Activated naive CD4-positive, alpha-beta T cell treated with Interleukin-2 at 50 U/mL for 16 hours (primary cell): ENCODE data around the gene CALM1.
A peak's percentile ranks its signal among the peaks of the same experiment; 100 is the strongest.

Experiments used
- DNase-seq: peaks from one replicate; pipeline ENCODE4 v3.0.0-alpha.2; 2020

The CALM1 gene

DNA sequence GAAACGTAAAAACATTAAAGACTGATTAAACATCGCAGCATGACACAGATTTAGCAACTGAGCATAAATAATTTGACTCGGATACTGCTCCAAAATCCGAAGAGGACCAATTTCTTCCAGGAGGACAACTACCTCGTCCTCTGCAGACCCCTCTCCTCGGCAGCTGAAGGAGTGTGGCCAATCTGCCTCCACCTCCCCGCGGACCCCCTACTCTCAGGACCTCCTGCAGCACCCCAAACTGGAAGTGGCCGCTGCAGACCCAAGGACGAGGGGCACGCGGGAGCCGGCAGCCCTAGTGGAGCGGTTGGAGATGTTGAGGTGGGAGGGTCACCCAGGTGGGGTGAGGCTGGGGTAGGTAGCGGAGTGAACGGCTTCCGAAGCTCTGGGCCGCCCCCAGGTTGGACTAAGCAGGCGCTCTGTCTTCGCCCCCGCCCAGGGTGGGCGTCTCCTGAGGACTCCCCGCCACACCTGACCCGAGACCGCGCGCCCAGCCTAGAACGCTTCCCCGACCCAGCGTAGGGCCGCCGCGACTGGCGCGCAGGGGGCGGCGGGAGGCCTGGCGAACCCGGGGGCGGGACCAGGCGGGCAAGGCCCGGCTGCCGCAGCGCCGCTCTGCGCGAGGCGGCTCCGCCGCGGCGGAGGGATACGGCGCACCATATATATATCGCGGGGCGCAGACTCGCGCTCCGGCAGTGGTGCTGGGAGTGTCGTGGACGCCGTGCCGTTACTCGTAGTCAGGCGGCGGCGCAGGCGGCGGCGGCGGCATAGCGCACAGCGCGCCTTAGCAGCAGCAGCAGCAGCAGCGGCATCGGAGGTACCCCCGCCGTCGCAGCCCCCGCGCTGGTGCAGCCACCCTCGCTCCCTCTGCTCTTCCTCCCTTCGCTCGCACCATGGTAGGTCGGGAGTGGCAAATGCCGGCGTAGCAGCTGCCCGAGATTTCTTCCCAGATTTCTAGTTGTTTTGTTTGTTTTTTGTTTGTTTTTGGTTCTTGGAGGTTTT is at the start of gene CALM1:
Gene CALM1 (plus strand): TSS at position 689 of the 999 bp plus-strand sequence. CDS start 202 bp downstream, at position 891.
- peak; percentile 97 for DNase-seq

- DNase-seq: no peak
Observed at GRCh38 chr14:90348270-90348669, 48.6 kb upstream of the CALM1 start.

- no peak for DNase-seq
Observed at GRCh38 chr14:90349739-90350138, 47.1 kb upstream of the CALM1 start.

GRCh38 chr14:90354551-90355298 is 42.1 kb upstream of the CALM1 start:
- DNase-seq: no peak

DNA sequence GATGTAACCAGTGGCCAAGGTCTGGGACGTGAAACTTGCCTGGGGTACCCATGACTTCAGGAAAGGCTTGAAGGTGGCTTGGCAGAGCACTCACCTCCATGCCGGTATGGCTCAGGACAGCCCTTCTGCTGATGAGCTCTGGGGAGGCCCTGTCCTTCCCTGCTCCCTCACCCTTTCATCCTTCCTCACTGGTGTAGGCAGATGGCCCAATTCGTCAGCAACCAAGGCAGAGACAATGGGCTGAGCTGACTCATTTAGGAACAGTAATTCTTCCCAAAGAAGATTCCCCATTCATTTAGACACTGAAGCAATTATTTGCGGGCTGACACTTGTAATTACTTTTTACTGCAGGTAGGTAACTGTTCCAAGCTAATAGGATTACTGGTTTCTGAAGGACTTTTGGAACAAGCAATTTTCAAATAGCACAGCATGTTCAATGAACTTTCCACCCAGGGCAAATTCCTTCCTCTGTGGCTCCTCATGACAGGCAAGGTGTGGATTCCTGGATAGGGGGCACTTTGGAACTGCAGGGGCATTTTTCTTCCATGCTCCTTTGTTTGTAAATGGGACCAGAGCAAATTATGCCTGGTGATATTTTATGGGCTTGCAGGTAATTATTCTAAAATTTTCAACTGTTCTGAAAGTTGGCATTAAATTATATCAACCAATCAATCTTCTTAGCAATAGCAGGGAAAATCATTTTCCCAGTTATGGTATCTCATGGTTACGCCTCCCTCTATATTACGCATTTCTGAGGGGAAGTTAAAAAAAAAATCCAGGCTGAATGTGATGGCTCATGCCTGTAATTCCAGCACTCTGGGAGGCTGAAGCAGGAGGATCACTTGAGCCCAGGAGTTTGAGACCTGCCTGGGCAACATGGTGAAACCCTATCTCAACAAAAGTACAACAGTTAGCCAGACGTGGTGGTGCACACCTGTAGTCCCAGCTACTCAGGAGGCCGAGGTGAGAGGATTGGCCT is 41.0 kb upstream of the CALM1 start:
- no peak for DNase-seq

- DNase-seq: no peak
Observed at GRCh38 chr14:90356925-90357324, 39.9 kb upstream of the CALM1 start.

- DNase-seq: no peak
Observed at GRCh38 chr14:90358359-90358758, 38.5 kb upstream of the CALM1 start.

GRCh38 chr14:90361865-90362557 is 34.8 kb upstream of the CALM1 start:
- no peak for DNase-seq

DNA sequence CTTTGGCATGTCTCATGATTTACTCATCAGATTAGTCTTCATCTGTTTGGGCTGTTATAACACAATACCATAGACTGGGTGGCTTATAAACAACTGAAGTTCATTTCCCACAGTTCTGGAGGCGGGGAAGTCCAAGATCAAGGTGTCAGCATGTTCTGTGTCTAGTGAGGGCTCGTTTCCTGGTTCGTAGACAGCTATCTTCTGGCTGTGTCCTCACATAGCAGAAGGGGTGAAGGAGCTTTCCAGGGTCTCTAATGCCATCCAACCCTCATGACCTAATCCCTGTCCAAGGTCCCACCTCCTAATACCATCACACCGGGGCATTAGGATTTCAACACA is 34.3 kb upstream of the CALM1 start:
- DNase-seq: no peak

GRCh38 chr14:90368946-90369721 is 27.7 kb upstream of the CALM1 start:
- no peak for DNase-seq

- DNase-seq: no peak
Observed at GRCh38 chr14:90373887-90374286, 22.9 kb upstream of the CALM1 start.

DNA sequence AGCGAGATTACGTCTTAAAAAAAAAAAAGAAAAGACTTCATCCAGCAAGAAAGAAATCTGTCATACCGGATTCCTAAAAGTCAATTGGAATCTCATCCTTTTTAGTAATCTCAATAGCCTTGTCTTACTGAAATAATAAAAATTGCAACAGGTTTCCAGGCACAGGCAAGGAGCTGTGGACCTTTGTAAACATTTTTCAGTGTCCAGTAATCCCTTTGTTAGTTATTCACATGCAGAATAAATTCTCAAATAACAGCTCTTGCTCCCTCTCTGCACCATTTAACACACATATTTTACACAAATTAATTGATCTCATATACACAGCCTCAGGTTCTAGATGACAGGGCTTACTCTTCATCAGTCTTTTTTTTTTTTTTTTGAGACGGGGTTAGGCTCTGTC is 22.0 kb upstream of the CALM1 start:
- DNase-seq: no peak

DNA sequence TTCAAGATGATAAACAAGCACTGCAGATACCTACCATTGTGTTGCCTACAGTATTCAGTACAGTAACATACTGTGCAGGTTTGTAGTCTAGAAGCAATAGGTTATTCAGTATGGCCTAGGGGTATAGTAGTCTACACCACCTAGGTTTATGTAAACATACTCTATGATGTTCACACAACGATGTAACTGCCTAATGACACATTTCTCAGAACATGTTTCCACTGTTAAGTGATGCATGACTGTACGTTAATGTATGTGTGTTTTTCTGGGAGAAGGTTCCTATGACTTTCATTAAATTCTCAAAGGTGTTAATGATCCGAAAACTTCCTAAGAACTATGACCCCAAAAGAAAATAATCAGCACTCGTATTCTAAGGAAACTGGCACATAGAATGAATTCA is 20.9 kb upstream of the CALM1 start:
- DNase-seq: no peak

DNA sequence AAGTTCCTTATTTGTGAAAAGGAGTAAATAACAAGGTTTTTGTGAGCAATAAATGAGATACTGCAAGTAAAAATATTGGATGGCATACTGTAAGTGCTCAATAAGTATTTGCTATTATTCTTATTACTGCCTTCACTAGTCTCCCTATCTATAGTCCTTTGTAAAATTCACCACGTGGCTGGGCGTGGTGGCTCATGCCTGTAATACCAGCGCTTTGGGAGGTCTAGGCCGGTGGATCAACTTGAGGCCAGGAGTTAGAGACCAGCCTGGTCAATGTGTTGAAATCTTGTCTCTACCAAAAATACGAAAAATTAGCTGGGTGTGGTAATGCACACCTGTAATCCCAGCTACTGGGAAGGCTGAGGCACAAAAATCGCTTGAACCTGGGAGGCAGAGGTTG is 18.6 kb upstream of the CALM1 start:
- DNase-seq: no peak

- no peak for DNase-seq
Observed at GRCh38 chr14:90379106-90379505, 17.7 kb upstream of the CALM1 start.

DNA sequence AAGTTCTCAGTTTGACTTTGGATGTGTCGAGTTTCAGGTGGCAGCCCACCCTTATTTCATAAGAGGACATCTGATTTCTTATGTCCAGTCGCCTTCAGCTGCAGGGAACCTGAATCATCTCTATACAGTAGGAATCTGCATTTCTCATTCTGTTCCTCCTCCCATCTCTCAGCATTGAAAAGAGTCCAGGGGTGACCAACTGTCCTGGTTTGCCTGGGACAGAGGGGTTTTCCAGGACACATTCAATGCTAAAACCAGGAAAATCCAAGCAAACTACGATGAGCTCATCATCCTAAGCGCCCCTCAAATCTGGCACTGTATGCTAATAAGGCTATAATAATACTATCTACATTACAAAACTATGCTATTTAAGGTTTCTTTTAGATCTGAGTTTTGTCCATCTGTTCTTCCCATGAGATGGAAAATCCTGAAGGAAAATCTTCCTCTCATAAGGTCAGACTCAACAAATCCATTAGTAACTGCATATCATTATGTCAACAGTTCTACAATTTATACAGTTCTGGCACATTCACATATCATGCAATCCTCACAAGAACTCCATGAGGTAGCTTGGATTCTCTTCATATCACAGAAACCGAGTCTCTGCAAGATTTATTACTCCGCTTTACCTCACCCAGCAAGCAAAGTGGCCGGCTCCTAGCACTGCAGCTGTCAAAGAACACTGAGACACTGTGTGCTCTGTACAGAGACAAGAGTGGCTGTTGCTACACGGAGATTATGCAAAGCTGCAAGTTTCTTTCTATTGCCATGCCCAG is 15.6 kb upstream of the CALM1 start:
- DNase-seq: no peak

GRCh38 chr14:90381999-90382451 is 14.8 kb upstream of the CALM1 start:
- peak; percentile 13 for DNase-seq

GRCh38 chr14:90382491-90383125 is 14.2 kb upstream of the CALM1 start:
- peak; percentile 78 for DNase-seq

DNA sequence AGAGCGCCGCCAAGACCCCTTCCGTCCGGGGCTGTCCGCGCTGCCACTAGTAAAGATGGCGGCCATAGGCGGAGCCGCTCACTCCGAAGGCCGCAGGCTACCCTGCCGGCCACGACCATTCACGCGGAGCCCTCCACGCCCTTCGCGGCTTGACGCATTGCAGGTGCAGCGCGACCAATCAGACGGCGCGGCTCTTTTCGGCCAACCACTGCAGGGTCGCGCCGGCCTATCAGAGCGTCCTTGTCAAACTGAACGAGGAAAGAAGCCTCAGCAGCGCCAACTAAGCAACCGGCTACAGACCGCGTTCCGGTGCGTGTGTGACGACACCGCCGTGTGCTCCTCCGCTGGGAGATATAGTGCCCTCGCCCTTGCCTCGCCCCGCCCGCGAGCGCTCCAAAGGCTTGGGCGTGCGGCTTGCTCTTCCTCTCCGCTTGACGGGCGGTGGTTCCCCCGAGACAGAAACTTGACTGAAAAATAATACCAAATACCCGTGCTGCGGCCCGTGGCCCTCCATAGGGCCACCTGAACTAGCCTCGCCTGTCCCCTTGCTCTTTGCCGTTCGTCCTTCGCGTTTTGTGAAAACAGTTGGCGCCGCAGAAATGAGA is 13.6 kb upstream of the CALM1 start:
- DNase-seq: peak; percentile 98
